Measurements from ENCODE around the gene VAMP7. TPM values are rescaled to one million over a fixed set of nuclear protein-coding genes. Genes with fewer than 3 reads are reported as not detected.

VAMP7 gene
- polyA plus RNA-seq, 1 donor (not counting 4 experiments of a cell fraction or from before 2014, with no cell fraction given) = 41.5 TPM

- Histone ChIP-seq H3K27ac (ENCODE audit: control insufficient read depth, insufficient read depth, low read length) (no peak overlapping the region), H3K4me3 (ENCODE audit: control insufficient read depth in 2 of 3, extremely low read depth in 1 of 3, insufficient read depth in 2 of 3, low read depth in 1 of 3, low read length in 3 of 3) (no peak overlapping the region), H3K79me2 (ENCODE audit: control insufficient read depth, insufficient read depth, low read length) (no peaks in the 10 kb centered on the region), H3K9me1 (ENCODE audit: control insufficient read depth, extremely low read depth, insufficient read depth, low read length) (no peaks in the 10 kb centered on the region), H3K9ac (ENCODE audit: control insufficient read depth, extremely low read depth, insufficient read depth, low read length) (no peak overlapping the region), H4K20me1 (ENCODE audit: control insufficient read depth, extremely low read depth, insufficient read depth, low read length) (no peaks in the 10 kb centered on the region), H3K36me3 (ENCODE audit: control insufficient read depth in 2 of 2, extremely low read depth in 1 of 2, insufficient read depth in 2 of 2, low read length in 2 of 2) (no peaks in the 10 kb centered on the region), H2AFZ (ENCODE audit: control insufficient read depth, low read length) (no peak overlapping the region), H3K9me3 (ENCODE audit: control insufficient read depth, low read depth, low read length) (no peaks in the 10 kb centered on the region), H3K27me3 (ENCODE audit: control insufficient read depth, extremely low read depth, insufficient read depth, low read length) (no peaks in the 10 kb centered on the region), H3K4me1 (ENCODE audit: control insufficient read depth, extremely low read depth, insufficient read depth, low read length) (no peaks in the 10 kb centered on the region), H3K4me2 (ENCODE audit: control insufficient read depth, extremely low read depth, insufficient read depth, low read depth, low read length) (no peak overlapping the region)
- dilution Hi-C loops (cut with MboI; ENCODE audit: extremely low pct_ligation_motif_present, low sequenced_read_pairs) = no loop called here
- FAIRE-seq = no peak
- no peak for TF ChIP-seq EZH2 (IDR thresholded peaks at IDR 0.05; ENCODE audit: low read length)
- peak; percentile 28 to 43 (median 32) for TF ChIP-seq CTCF (optimal IDR thresholded peaks at IDR 0.05 in 1 of 3, IDR thresholded peaks at IDR 0.05 in 1 of 3, conservative IDR thresholded peaks at IDR 0.05 in 1 of 3; ENCODE audit: extremely low read depth in 1 of 3, insufficient read depth in 2 of 3, low read length in 3 of 3)
- no peak for DNase-seq (ENCODE audit: low read depth, low spot score)
Observed at GRCh38 chrX:155857561-155857960, 23.6 kb upstream of the VAMP7 start.

GRCh38 chrX:155864655-155865054 is 16.5 kb upstream of the VAMP7 start:
- no peak overlapping the region for H3K4me3 ChIP-seq (ENCODE audit: control insufficient read depth in 2 of 3, extremely low read depth in 1 of 3, insufficient read depth in 2 of 3, low read depth in 1 of 3, low read length in 3 of 3)
- no peak overlapping the region for H3K9ac ChIP-seq (ENCODE audit: control insufficient read depth, extremely low read depth, insufficient read depth, low read length)
- peaks cover 2% of the 10 kb centered on the region for H3K9me3 ChIP-seq (ENCODE audit: control insufficient read depth, low read depth, low read length)
- FAIRE-seq = no peak
- no peaks in the 10 kb centered on the region for H3K27me3 ChIP-seq (ENCODE audit: control insufficient read depth, extremely low read depth, insufficient read depth, low read length)
- H3K36me3 ChIP-seq (ENCODE audit: control insufficient read depth in 2 of 2, extremely low read depth in 1 of 2, insufficient read depth in 2 of 2, low read length in 2 of 2) = no peaks in the 10 kb centered on the region
- DNase-seq (ENCODE audit: low read depth, low spot score) = no peak
- H3K4me2 ChIP-seq (ENCODE audit: control insufficient read depth, extremely low read depth, insufficient read depth, low read depth, low read length) = no peak overlapping the region
- dilution Hi-C loops (cut with MboI; ENCODE audit: extremely low pct_ligation_motif_present, low sequenced_read_pairs) = no loop called here
- no peak overlapping the region for H3K27ac ChIP-seq (ENCODE audit: control insufficient read depth, insufficient read depth, low read length)
- no peak overlapping the region for H2AFZ ChIP-seq (ENCODE audit: control insufficient read depth, low read length)
- TF ChIP-seq EZH2 (IDR thresholded peaks at IDR 0.05; ENCODE audit: low read length) = no peak
- TF ChIP-seq CTCF (optimal IDR thresholded peaks at IDR 0.05 in 1 of 3, IDR thresholded peaks at IDR 0.05 in 1 of 3, conservative IDR thresholded peaks at IDR 0.05 in 1 of 3; ENCODE audit: extremely low read depth in 1 of 3, insufficient read depth in 2 of 3, low read length in 3 of 3) = peak in 2 of 3 experiments; percentile 20 to 25
- H4K20me1 ChIP-seq (ENCODE audit: control insufficient read depth, extremely low read depth, insufficient read depth, low read length) = no peaks in the 10 kb centered on the region
- no peaks in the 10 kb centered on the region for H3K9me1 ChIP-seq (ENCODE audit: control insufficient read depth, extremely low read depth, insufficient read depth, low read length)
- H3K79me2 ChIP-seq (ENCODE audit: control insufficient read depth, insufficient read depth, low read length) = no peaks in the 10 kb centered on the region
- H3K4me1 ChIP-seq (ENCODE audit: control insufficient read depth, extremely low read depth, insufficient read depth, low read length) = no peaks in the 10 kb centered on the region

Data from keratinocyte (primary cell).